A172 (cell line): ENCODE data around the gene PHACTR1. TPM values are rescaled to one million over a fixed set of nuclear protein-coding genes. Genes with fewer than 3 reads are reported as not detected.

Experiments
- DNase-seq: peaks from one replicate; pipeline ENCODE4 v3.0.0-alpha.2; 2015; ENCODE audit warnings: low spot score
- total RNA-seq: library from RNA; depleted of rRNA; stranded (reverse); fragments of >200 nt; shearing (Covaris generic); gene quantifications from 2 replicates; pipeline ENCODE4 v1.2.3, GENCODE V29; 2014

Gene PHACTR1
- total RNA-seq, 1 experiment from 2014 or later, result 0.55 TPM

DNA sequence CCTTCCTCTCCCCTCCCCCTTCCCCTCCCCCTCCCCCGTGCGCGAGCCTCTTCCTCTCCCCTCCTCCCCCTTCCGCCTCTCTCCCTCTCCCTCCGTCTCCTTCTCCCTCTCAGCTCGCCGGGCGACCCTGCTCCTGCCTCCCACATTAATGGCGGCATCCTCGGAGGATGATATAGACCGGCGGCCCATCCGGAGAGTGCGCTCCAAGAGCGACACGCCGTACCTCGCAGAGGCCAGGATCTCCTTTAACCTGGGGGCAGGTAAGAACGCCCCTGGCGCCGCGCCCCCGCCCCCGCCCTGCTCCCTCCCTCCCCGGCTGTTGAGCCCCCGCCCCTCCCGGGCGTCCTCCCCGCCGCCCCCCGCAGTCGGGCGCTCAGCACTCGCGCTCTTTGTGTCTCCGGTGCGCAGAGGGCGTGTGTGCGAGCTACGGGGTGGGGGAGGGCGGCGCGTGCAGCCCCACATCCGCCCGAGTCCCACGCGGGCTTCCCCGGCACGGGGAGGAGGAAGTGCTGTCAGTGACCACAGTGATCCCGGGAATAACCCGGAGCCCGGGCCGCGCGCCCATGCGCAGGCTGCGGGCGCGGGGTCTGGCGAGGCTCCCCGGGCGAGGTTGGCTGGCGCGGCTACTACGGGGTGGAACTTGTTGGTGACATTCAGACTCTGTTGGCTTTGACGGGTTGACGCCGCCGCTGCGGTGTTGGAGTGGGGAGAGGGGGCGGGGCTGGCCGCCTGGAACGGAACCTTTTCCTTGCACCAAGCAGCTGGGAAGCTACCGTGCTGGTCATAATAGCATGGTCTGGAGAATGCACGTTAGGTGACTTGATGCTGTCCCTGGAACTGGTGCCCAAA is 33.2 kb downstream of the PHACTR1 start:
- DNase-seq, result no peak

DNA sequence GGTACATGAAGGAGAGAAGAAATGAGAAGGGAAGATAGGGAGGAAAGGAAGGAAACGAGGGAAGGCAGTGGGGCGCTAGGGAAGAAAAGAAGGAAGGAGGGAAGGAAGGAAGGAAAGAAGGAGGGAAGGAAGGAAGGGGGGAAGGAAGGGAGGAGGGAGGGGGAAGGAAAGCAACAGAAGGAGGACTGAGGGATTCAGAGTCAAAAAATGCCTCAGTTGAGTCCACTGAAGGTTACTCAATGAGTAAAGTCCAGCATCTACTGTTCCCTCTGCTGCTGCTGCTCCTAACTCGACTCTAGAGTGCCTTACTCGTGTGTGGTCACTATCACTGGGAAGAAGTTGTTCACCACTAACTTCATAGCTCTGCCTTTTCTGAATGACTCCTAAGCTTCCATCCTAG is 33.8 kb downstream of the PHACTR1 start:
- DNase-seq, result no peak

DNA sequence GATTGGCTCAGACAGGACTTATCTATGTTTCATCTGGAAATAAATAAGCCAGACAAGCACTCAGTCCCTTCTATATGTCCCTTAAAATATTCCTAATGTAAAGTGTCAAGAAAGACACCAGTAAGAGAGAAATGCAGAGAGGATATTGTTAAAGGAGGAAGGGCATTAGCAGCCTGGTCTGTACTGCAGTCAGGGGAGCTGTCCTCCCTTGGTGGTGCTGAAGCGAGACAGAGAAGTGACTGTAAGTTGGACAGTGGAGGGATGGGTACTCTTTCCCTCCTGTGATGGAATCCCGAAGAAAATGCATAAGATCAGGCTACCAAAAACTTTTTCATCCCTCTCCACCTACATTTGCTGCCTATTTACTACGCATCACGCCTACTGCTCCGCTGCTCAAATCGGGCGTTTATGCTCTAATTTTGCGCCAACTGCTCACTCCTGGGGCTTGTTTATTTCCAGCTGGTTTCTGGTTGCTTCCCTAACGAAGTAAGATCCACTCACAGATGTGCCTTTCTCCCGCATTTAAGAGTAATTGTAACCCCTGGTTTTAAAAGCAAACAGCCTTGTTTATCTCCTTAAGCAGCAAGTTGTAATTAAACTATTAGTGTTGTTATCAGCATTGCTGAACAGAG is 35.2 kb downstream of the PHACTR1 start:
- peak; percentile 47 for DNase-seq

DNA sequence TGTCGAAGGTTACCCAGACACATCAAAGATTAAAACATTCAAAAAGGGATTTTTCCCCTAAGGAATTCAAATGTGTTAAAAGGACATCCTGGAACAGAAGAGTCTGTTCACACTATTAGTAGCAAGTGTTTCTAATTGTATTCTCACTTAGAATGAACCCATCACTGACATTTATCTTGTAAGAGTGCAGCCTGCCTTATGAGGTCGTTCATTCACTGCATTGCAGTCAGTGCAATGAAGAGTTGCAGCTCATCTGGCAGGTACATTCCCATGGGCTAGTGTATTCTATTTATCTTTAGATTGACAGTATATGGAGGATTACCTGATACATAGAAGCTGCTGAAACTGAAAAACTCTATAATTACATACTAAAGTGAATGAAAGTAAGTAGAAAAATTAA is 36.5 kb downstream of the PHACTR1 start:
- DNase-seq, result no peak

GRCh38 chr6:12760226-12760625 is 43.7 kb downstream of the PHACTR1 start:
- no peak for DNase-seq

DNA sequence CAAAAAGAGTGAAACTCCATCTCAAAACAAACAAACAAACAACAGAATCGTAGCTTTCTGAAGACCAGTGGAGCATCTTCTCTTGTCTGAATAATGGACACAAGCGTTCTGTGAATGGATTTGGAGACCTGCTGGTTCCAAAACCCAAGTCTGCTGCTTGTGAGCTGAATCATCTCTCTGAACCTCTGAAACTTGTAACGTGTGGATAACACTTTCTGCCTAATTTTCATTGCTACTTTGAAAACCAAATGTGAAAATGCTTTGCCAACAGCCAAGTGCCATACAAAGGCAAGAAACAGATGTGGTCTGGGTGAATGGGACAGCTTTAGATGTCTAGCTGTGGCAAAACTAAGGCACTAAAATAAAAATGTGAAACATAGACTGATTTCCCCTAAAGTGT is 44.3 kb downstream of the PHACTR1 start:
- DNase-seq, result no peak

DNA sequence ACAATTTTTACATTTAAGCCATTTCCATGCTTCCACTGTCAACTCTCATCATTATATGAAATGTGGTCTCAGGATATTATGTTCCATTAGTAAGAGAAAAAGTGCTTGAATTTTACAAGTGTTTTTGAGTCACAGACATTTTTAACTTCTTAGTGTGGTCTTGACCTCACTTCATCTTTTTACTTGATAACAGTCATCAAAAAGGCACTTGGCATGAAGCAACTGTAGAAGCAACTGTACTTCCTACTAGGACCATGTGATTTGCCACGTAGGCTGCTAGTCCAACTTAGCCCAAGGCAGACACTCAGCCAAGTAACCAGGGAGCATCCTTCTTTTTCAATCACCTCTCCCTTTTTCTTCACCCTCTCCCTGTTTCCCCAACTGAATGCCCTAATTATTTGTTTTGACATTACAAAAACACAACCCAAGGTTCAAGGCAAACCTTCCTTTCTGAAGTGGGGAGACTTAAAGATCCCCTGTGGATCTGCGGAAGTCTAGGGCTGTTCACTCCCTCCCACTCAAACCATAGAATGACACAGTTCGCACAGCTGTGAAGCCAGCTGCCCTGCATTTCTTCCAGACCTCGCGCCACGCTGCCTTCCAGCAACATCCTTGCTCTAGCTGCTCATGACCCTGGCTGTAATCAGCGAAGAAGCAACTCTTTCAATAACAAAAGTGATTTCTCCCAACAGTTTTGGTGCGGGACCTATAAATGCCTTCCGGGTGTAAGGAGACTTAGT is 45.0 kb downstream of the PHACTR1 start:
- DNase-seq, result peak; percentile 49

- DNase-seq, result peak; percentile 9
Observed at GRCh38 chr6:12762731-12763434, 46.3 kb downstream of the PHACTR1 start.

GRCh38 chr6:12766365-12766764 is 49.8 kb downstream of the PHACTR1 start:
- no peak for DNase-seq

DNA sequence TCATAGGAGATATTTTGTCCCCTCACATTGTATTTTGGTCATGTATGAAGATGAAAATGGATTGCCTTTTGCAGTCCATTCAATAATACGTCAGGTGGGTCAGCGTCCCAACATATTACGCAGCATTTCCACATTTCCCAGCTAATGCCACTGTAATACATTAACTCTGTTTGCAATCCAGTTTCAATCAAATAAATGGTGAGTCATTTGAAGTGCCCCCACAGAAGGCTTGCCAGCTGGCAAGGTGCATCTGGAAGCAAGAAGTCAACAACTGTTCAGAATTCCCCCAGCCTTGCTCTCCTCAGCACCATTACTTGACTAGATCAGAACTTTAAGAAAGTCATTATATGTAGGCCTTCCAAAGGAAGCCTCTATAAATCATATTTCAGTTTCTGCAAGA is 50.4 kb downstream of the PHACTR1 start:
- DNase-seq, result no peak

DNA sequence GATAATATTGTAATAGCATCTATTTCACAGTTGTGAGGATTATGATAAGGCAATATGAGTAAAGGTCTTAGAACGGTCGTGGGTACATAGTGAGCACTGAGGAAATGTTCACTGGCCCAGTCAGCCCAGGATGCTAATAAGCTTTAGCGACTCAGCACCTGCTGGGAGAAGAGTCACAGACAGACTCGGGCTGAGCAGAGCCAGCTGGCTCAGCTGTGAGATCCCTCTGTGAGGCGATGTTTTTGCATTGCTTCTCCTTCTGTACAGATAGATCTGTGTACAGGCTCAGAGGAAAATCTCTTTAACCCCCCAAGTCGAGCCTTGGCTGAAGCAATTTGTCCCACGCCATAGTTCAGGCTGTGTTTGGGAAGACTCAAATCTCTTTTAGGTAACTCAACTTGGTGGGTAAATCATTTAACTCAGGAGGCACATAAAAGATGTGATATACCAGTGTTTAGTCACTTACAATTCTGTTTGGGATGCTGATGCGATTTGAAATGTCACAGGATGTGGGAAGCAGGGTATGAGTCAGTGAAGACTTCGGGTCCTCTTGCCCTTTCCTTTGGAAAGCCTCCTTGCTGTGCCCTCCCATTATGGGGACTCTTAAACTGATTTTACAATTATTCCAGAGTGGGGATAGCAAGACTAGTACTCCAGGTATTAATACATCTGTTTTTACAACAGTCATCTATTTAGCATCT is 53.1 kb downstream of the PHACTR1 start:
- DNase-seq, result peak; percentile 8

GRCh38 chr6:12772416-12772815 is 55.8 kb downstream of the PHACTR1 start:
- DNase-seq, result no peak

GRCh38 chr6:12776291-12776690 is 59.7 kb downstream of the PHACTR1 start:
- DNase-seq, result no peak

DNA sequence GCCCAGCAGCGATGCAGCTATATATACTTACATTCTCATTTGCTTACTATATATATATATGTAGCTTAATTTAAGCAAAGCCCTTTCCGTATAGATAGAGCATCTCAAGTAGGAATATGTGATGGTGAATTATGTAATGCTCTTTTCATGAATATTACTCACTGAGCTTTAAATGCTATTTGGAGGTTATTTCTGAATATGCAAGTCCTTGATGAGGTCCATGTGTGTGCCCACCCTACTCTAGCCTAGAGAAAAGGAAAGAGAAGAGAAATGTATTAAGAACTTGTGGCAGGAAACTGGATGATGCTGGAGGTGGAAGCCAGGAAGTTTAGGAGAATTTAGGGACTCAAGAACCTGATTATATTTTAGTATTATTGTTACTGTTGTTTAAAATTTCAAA is 63.2 kb downstream of the PHACTR1 start:
- no peak for DNase-seq

GRCh38 chr6:12782136-12782535 is 65.6 kb downstream of the PHACTR1 start:
- no peak for DNase-seq

- no peak for DNase-seq
Observed at GRCh38 chr6:12785301-12785700, 68.7 kb downstream of the PHACTR1 start.

DNA sequence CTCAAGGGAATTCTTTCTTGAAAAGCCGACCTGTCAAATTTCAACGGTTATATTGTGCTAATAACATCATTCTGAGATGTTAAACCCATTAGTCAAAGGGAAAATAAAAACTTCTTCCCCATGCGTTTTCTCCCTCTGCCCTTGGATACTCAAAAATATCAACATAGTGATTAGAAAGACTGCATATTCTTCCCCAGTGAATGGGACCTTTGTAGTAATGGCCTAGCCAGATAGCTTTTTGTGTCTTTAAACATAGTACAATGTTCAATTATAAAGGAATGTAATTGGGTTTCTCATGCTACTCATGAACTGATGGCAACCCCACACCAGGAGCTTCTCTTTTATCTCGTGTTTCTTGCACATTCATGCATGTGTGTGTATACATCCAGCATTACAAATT is 69.4 kb downstream of the PHACTR1 start:
- DNase-seq, result no peak

- no peak for DNase-seq
Observed at GRCh38 chr6:12791371-12791770, 74.8 kb downstream of the PHACTR1 start.

- DNase-seq, result no peak
Observed at GRCh38 chr6:12798326-12798725, 81.8 kb downstream of the PHACTR1 start.

DNA sequence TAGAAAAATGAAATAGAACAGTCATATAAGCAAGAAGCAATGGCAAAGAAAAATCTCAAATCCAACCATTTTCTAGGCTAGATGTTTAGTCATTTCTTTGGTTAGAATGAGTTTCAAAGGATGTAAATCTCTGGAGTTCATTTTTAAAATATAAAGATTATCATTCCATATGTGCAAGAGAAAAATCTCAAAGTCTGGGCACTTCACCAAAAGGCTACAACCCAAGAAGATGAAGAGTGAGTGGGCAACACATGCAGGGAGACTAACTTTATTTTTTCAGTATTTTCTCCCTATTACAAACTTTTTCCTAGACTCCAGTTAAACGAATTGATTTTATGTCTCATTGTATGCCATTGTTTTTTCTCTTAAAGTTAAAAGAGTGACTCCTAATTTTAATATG is 83.6 kb downstream of the PHACTR1 start:
- DNase-seq, result no peak

GRCh38 chr6:12801141-12801540 is 84.6 kb downstream of the PHACTR1 start:
- DNase-seq, result no peak
